Measurements from ENCODE around the gene CPLX1. TPM values are rescaled to one million over a fixed set of nuclear protein-coding genes. Genes with fewer than 3 reads are reported as not detected.
A peak's percentile ranks its signal among the peaks of the same experiment; 100 is the strongest.
"Not testable (repeated sequence)": the region's sequence is repeated elsewhere in the genome, so short reads cannot be mapped to it uniquely, and the experiment has no call there.

The CPLX1 gene
- total RNA-seq, 1 donor from 2014 or later = 4.8 TPM

- TF ChIP-seq CTCF (IDR thresholded peaks at IDR 0.05; ENCODE audit: borderline replicate concordance) = no peak
- intact Hi-C loops (cut with micrococcal nuclease) = no loop called here
- DNase-seq = no peak
- Histone ChIP-seq H3K36me3 (no peaks in the 10 kb centered on the region), H3K27me3 (ENCODE audit: low read depth) (peaks cover 93% of the 10 kb centered on the region), H3K4me3 (no peak overlapping the region), H3K4me1 (no peaks in the 10 kb centered on the region), H3K27ac (replicated peaks) (no peak overlapping the region), H3K9me3 (replicated peaks) (peaks cover 3% of the 10 kb centered on the region)
Measured at GRCh38 chr4:815464-816146, 10.3 kb downstream of the CPLX1 start.

GRCh38 chr4:814312-814850, 11.5 kb downstream of the CPLX1 start:
- no peaks in the 10 kb centered on the region for H3K4me1 ChIP-seq
- no peak for DNase-seq
- H3K27me3 ChIP-seq (ENCODE audit: low read depth) = peaks cover 85% of the 10 kb centered on the region

GRCh38 chr4:813900-814299, 12.0 kb downstream of the CPLX1 start:
- H3K9me3 ChIP-seq (replicated peaks) = no peaks in the 10 kb centered on the region
- H3K4me1 ChIP-seq = no peaks in the 10 kb centered on the region
- peak; percentile 42 for TF ChIP-seq CTCF (IDR thresholded peaks at IDR 0.05; ENCODE audit: borderline replicate concordance)
- H3K36me3 ChIP-seq = no peaks in the 10 kb centered on the region
- H3K27me3 ChIP-seq (ENCODE audit: low read depth) = peaks cover 81% of the 10 kb centered on the region
- no peak overlapping the region for H3K27ac ChIP-seq (replicated peaks)
- intact Hi-C loops (cut with micrococcal nuclease) = no loop called here
- DNase-seq = no peak
- no peak overlapping the region for H3K4me3 ChIP-seq

More at GRCh38 chr4:814312-814850, 11.5 kb downstream of the CPLX1 start:
- H3K9me3 ChIP-seq (replicated peaks) = no peaks in the 10 kb centered on the region
- TF ChIP-seq CTCF (IDR thresholded peaks at IDR 0.05; ENCODE audit: borderline replicate concordance) = no peak
- intact Hi-C loops (cut with micrococcal nuclease) = no loop called here
- H3K36me3 ChIP-seq = no peaks in the 10 kb centered on the region
- H3K27ac ChIP-seq (replicated peaks) = no peak overlapping the region
- no peak overlapping the region for H3K4me3 ChIP-seq

GRCh38 chr4:808860-809570, 16.9 kb downstream of the CPLX1 start:
- no peaks in the 10 kb centered on the region for H3K4me1 ChIP-seq
- H3K4me3 ChIP-seq = no peak overlapping the region
- no peaks in the 10 kb centered on the region for H3K36me3 ChIP-seq
- H3K27ac ChIP-seq (replicated peaks) = no peak overlapping the region
- TF ChIP-seq CTCF (IDR thresholded peaks at IDR 0.05; ENCODE audit: borderline replicate concordance) = no peak
- intact Hi-C loops (cut with micrococcal nuclease) = no loop called here
- H3K9me3 ChIP-seq (replicated peaks) = peaks cover 4% of the 10 kb centered on the region
- no peak for DNase-seq
- peaks cover 59% of the 10 kb centered on the region for H3K27me3 ChIP-seq (ENCODE audit: low read depth)

GRCh38 chr4:807792-808191, 18.1 kb downstream of the CPLX1 start:
- Histone ChIP-seq H3K4me1 (no peaks in the 10 kb centered on the region), H3K4me3 (no peak overlapping the region), H3K27ac (replicated peaks) (no peak overlapping the region), H3K9me3 (replicated peaks) (peaks cover 4% of the 10 kb centered on the region), H3K36me3 (no peaks in the 10 kb centered on the region), H3K27me3 (ENCODE audit: low read depth) (peaks cover 59% of the 10 kb centered on the region)
- intact Hi-C loops (cut with micrococcal nuclease) = no loop called here
- no peak for DNase-seq
- TF ChIP-seq CTCF (IDR thresholded peaks at IDR 0.05; ENCODE audit: borderline replicate concordance) = no peak

- H3K9me3 ChIP-seq (replicated peaks); H3K4me3 ChIP-seq; H3K36me3 ChIP-seq; intact Hi-C loops (cut with micrococcal nuclease); H3K27ac ChIP-seq (replicated peaks); H3K4me1 ChIP-seq; DNase-seq: not testable (repeated sequence)
- peaks cover 52% of the 10 kb centered on the region for H3K27me3 ChIP-seq (ENCODE audit: low read depth)
Measured at GRCh38 chr4:806979-807378, 18.9 kb downstream of the CPLX1 start.

Measured in left ventricle myocardium inferior (tissue), 1 donor.